Left renal pelvis (tissue), 4 donors: ENCODE measurements around the gene KIF24. TPM values are rescaled to one million over a fixed set of nuclear protein-coding genes. Genes with fewer than 3 reads are reported as not detected.
A peak's percentile ranks its signal among the peaks of the same experiment; 100 is the strongest.
"Not testable (repeated sequence)": the region's sequence is repeated elsewhere in the genome, so short reads cannot be mapped to it uniquely, and the experiment has no call there.

Experiments used
- DNase-seq, 4 donors: peaks; one replicate each; pipeline ENCODE4 v3.0.0-alpha.2; 2013; ENCODE audit warnings: low read depth in 4 of 4, low spot score in 3 of 4
- polyA plus RNA-seq, 4 donors: library from polyadenylated mRNA; unstranded; fragments of 120-200 nt; gene quantifications; one replicate each; pipeline ENCODE4 v1.2.1, GENCODE V29; 2013; ENCODE audit not compliant: insufficient read length in 4 of 4

The KIF24 gene
- 1 to 10 TPM; 3.1 to 6.8 (median 5.8) TPM for polyA plus RNA-seq

- DNase-seq: peak; percentile 99 to 100 (median 100)
These were observed at the start of gene KIF24, which contains the start of gene NUDT2 for GRCh38 chr9:34328987-34329832. TSS of gene KIF24 (minus strand) at chr9:34329268. CDS start at chr9:34311346, 17,922 bp downstream. TSS of gene NUDT2 (plus strand) at chr9:34329569. CDS start at chr9:34339040, 9,471 bp downstream.

GRCh38 chr9:34378376-34379060 lies 49.5 kb upstream of the KIF24 start:
- no peak for DNase-seq

GRCh38 chr9:34377404-34377746 lies 48.3 kb upstream of the KIF24 start:
- no peak for DNase-seq

DNA sequence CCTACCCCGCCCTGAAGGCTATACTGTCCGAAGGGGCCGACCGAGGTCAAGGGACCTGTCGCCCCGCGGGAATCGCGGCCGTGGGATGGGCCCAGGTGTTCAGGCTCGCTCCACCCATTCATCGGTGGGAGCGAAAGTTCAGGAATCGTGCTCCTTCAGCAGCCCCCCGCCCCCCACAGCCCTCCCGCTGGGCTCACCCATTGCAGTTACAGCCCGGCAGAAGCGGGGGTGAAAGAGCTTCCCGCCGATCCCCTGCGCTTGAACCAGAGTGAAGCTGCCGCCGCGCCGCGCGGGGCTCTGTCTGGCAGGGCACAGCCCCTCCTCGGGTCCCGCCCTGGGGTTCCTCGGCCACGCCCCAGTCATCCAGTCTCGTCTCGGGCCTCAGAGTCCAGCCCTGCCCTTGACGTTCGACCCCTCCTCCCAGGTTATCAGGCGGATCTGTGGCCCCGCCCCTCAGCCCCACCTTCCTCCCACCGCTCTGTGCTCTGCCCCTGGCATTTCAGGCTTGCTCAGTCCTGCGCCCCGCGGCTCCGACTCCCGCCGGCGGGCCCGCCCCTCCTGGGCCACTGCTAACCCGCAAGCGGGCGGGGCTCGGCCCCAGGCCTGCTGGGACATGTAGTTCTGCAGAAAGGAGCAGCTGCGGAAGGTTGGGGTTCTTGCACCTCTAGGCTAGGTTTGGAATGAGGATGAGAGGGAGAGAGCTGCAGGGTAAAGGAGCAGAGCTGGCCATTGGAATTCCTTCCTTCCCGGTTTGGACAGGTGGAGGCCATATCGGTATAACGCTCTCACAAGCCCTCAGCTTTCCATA lies 47.7 kb upstream of the KIF24 start, which contains the start of gene MYORG:
Gene MYORG, minus strand, starts transcription at position 303 of the 808 bp plus-strand sequence. CDS start 3,955 bp downstream, outside the sequence.
- peak in 2 of 4 donors; percentile 73 to 77 for DNase-seq

DNA sequence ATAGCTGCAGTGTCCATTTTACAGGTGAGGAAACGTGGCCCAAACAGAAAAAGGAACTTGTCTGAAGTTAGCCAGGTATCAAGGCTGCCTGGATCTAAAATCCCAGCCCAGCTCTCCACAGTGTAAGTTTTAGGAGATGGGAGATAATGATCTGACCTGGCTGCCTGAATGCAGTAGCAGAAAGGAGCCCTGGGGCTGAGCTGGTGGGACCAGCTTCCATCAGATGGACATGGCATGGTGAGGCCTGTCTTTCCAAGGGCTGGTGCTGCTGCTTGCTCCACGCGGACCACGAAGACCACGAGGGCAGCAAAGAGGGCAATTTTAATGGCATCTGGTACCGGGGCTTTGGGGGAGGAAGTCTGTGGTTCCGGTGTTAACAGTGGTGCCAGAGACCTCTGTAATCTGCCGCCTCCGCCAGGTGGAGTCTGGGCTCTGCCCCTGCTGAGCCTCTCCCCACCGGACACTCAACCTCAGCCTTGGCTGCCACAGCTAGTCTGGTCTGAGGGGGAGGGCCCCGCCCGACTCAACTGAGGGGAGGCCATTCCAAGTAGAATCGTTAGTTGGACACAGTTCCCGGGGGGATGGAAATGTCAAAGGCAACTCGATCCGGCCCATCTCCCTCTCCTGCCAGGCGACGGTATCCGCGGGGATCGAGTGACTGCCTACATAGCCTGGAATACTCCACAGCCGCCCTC lies 47.0 kb upstream of the KIF24 start:
- DNase-seq: no peak

- no peak for DNase-seq
These were observed 46.0 kb upstream of the KIF24 start for GRCh38 chr9:34374905-34375552.

- DNase-seq: no peak
These were observed 45.3 kb upstream of the KIF24 start for GRCh38 chr9:34374339-34374738.

GRCh38 chr9:34373749-34374148 lies 44.7 kb upstream of the KIF24 start:
- no peak for DNase-seq

GRCh38 chr9:34372467-34373011 lies 43.5 kb upstream of the KIF24 start:
- DNase-seq: no peak

DNA sequence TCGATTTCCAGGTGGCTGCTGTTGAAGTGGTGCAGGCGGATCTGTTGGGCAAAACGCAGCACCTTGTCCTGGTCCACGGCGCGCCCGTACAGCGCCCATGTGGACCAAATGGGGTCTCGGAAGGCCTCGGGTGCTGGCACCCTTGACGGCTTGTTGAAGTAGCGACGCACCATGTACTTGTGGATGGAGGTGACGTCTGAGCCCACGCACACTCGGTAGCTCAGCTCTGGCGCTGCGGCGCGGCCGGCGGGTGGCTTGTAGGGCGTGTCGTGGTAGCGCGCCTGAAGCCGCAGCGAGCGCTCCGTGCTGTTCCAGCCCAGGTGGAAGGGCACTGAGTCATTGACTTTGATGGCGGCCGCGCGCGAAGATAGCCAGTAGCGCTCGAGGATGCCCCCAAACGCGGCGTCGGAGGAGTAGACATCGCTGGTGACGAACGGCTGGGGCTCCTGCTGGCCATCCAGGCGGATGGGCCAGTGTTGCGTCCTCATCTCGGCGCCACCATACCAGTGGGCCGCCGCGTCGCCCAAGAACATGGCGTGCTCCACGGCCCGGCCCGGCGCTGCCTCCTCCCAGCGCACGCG lies 42.9 kb upstream of the KIF24 start:
- DNase-seq: no peak

- DNase-seq: no peak
These were observed 42.2 kb upstream of the KIF24 start for GRCh38 chr9:34370970-34371880.

DNA sequence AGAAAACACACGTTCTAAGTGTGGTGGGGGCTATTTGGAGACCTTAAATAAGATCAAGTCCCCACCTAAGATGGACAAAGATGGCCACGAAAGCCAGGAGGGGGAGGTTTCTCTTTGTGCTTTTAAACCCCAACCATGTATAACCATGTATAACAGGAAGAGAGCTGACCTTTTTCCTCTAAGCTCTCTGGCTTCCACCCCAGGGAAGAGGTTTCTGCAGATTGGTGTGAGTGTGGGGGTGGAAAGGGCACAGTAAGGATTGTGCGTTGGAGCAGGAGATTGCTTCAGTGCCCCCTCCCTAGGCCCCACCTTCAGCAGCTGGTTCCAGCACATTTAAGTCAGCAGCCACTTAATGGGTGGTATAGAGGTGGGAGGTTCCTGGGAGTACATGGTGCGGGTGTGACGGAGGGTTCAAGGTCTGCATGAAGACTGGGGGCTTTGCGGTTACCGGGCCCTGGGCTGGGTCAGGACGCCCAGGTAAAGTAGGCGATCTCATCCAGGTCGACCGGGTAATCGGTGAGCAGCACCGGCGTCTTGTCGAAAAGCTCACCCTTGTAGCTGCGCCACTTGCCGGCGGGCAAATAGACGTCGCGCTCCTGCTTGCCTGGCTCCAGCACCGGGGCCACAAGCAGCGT lies 41.4 kb upstream of the KIF24 start:
- DNase-seq: no peak

DNA sequence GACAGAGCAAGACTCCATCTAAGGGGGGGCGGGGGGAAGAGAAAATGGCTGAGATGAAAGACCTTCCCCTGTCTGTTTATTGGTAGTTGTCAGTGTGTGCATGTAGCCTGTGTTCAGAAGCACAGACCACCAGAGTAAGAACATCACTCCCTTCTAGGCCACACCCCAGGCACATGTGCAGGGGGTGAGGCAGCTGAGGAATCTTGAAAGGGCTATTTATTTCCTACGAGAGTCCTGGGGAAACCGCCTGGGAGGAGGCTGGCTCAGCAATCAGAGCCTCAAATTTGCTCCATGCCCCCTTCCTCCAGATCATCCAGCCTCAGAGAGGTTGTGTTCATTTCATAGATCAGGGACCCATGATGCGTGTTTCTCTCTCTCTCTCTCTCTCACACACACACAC lies 40.6 kb upstream of the KIF24 start:
- DNase-seq: no peak

DNA sequence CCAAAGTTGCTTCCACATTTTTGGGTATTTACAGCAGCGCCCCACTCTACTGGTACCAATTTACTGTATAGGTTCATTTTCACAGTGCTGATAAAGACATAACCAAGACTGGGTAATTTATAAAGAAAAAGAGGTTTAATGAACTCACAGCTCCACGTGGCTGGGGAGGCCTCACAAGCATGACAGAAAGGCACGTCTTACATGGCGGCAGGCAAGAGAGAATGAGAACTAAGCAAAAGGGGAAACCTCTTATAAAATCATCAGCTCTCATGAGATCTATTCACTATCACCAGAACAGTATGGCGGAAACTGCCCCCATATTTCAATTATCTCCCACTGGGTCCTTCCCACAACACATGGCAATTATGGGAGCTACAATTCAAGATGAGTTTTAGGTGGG lies 39.7 kb upstream of the KIF24 start:
- not testable (repeated sequence) for DNase-seq

- not testable (repeated sequence) for DNase-seq
These were observed 38.8 kb upstream of the KIF24 start for GRCh38 chr9:34367751-34368410.

GRCh38 chr9:34366365-34366764 lies 37.3 kb upstream of the KIF24 start:
- no peak for DNase-seq

GRCh38 chr9:34365282-34365681 lies 36.2 kb upstream of the KIF24 start:
- no peak for DNase-seq
